Stimulated activated CD8-positive, alpha-beta memory T cell treated with anti-CD3 and anti-CD28 coated beads, Interleukin-15, amount 100 ng/mL, for 48 hours (primary cell): ENCODE data around the gene KIF11.
"Not testable (repeated sequence)": the region's sequence is repeated elsewhere in the genome, so short reads cannot be mapped to it uniquely, and the experiment has no call there.

ENCODE experiments used
- DNase-seq, 2 donors: peaks; one replicate each; pipeline ENCODE4 v3.0.0-alpha.2; 2020; ENCODE audit warnings: low read depth in 2 of 2

Gene KIF11

DNA sequence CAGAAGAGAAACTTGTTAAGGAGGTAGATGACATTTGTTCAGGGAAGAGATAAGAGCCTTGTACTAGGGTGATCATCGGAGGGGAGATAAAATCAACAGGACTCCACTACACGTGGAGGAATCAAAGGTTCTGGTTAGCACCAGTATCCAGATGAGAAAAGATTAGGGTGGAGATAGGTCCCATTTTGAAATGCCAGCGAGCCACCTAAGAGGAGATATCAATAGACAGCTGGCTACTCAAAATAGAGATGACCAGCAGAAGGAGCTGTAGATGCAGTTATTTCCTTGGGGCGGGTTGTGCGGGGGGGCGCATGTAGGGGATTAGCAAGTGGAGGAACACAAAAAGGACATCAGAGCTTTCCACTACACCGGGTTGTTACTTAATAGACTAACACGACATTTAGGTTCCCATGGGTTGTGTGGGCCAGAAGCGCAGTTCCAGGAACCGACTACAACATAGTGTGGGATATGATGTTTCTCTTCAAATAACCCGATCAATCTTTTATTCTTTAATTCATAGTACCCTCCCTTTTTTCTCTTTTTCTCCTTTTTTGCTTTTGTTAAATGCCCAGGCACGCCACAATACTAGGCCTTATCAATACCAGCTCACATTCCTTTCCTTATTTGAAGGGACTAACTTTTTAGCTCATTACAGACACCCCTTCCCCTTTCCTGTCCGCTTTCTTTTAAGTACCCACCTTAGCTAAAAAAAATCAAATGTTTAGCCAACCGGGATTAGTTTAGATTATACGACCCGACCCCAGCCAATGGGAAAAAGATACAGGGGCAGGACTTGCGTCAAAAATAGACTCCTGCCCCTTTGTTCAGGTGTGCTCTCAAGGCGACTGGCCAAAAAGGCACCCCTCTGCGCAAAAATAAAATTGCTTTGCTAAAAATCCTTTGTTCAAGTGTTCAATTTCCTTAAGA lies 2.0 kb upstream of the KIF11 start:
- DNase-seq, result no peak

DNA sequence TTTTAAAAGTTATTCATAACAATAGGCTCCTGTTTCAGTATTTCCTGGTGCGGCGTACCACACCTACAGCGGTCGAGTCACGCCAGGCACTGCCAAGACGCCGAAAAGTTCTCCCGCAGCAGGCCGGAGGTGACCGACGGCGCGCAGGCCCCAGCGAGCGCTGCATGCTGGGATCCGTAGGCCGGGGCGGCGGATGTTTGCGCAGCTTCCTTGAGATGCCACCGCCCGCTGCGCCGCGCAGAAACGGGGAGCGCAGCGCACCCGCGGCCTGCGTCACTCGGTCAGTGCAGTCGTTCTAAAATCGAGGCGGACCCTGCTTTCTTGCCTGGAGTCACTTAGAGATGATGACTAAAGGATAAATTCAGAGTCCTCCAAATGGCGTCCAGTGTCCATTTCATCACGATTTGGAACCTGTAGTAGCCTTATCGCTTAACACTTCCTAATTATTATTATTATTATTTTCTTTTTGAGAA lies 1.3 kb upstream of the KIF11 start:
- peak; percentile 91 to 92 for DNase-seq

DNA sequence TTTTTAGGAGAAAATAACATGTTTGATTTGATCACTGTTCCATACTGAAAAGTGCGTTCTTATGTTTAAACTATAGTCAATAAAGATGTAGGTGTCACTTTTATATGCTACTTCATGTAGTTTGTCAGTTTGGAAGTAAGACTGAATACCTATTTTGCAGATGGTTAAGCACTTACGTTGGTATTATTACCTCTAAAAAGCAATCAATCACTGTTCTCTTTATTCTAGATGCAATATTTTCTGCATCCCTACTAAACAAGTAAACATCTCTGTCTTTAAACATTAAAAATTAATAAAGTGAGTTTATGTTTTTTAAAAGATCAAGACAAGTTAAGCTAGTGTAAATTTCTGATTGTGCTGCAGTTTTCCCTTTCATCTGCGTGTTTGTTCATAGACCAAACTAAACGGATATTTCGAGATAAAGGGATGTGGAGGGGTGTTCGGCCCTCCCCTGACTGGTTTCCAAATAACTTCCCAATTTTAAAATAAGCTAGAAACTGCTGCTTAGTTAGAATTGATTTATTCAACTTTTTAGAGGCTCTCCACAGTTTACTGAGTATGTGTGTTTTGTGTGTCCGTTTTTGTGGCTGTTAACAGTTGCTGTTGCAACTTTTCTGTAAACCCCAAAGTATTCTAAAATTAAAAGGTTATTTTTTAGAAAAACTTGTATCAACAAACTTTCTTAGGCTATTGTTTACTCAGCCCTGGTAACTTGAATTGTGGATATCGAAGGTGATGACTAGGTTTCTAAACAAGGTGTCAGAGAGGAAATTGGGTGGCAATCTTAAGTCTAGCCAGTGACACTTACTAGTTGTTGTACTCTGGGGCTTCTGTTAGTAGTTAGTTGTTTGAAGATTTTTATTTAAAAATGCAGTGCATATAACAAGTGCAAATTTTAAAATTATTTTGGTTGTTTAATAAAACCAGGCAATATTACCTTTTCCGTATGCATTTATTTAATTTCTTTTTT lies 974 bp downstream of the KIF11 start:
- DNase-seq, result no peak

- DNase-seq, result no peak
These were observed 2.6 kb downstream of the KIF11 start for GRCh38 chr10:92595505-92595904.

- DNase-seq, result no peak
These were observed 5.4 kb downstream of the KIF11 start for GRCh38 chr10:92598321-92598720.

DNA sequence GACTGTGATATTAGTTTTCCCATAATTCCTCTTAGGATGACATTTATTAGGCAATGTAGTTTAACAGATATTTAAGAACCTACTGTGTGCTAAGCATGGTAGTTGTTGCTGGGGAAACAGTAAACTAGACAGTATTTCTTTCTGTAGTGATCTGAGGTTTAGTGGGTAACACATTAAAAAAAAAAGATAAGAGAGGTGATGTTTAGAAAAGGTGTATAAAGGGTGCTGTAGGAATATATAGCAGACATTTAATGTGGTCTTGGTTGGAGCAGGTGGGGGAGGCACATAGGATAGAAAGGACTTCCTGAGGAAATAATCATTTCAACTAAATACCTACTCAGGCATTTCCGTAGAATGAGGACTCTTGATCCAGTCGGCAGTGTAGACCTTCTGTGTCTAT lies 11.9 kb downstream of the KIF11 start:
- DNase-seq, result no peak

DNA sequence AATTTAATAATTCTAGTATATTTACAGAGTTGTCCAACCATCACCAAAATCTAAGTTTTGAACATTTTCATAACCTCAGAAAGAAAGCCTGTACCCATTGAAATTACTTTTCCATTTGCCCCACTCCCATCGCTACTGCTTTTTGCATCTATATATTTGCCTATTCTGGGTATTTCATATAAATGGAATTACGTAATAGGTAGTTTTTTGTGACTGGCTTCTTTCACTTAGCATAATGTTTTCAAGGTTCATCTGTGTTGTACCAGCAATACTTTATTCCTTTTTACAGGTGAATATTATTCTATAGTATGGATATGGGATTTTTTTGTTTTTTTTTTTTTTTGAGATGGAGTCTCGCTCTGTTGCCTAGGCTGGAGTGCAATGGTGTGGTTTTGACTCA lies 22.6 kb downstream of the KIF11 start:
- no peak for DNase-seq

GRCh38 chr10:92619368-92619767 lies 26.4 kb downstream of the KIF11 start:
- DNase-seq, result no peak

DNA sequence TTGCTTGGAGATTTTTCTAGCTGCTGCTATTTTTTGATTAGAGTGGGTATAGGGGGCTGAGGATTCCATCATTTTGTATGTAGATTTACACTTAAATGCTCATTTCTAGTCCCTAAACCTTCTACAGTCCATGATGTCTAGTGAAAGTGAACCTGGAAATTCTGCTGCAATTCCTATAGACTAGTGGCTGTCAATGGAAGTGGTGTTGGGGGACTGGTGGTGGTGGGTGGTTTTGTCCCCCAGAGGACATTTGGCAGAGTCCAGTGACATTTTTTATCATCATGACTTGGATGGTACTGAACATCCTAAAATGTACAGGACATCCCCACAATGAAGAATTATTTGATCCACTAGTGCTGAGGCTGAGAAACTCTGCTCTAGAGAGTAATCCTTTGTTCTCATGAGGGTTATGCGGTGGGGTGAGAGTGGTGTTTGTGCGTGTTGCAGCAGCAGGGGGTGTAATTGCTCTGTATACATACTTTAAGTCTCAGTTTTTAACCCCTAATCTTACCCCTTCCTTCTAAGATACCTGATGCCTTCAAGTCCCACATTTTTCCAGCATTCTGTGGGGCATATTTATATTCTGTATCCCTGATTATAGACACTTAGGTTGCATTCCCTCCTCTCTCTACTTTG lies 35.0 kb downstream of the KIF11 start:
- DNase-seq, result no peak

DNA sequence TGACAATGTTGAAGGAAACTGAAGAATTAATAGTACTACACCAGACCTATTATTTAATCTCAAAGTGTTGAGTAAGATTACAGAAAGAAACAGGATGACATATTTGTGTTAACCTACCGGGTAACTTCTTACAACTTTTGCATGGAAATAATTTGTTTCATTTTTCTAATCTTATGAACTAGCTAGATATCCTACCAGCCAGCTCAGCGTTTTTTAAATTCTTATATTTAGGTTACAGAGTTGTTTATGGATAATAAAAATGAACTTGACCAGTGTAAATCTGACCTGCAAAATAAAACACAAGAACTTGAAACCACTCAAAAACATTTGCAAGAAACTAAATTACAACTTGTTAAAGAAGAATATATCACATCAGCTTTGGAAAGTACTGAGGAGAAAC lies 37.0 kb downstream of the KIF11 start:
- DNase-seq, result no peak

DNA sequence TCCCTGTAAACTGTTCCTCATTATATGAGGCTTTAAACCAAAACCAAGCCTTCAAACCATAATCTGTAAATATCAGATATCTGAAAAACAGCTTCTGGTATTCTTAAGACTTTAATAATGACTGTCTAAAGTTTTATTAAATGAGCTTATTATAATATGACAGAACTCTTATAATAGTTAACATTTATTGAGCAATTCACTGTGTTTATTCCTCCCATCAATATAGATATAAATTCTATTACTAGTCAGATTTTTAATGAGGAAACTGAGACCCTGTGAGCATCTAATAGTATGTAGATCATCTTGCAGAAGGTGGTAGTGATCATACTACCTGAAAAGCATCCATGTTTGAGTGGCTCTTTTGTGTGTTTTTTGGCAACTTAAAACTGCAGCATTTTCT lies 45.1 kb downstream of the KIF11 start:
- DNase-seq, result no peak

GRCh38 chr10:92640107-92640506 lies 47.2 kb downstream of the KIF11 start:
- no peak for DNase-seq

- DNase-seq, result no peak
These were observed 48.6 kb downstream of the KIF11 start for GRCh38 chr10:92641492-92641891.

GRCh38 chr10:92644921-92645320 lies 52.0 kb downstream of the KIF11 start:
- DNase-seq, result no peak

GRCh38 chr10:92650864-92651263 lies 57.9 kb downstream of the KIF11 start:
- not testable (repeated sequence) for DNase-seq

GRCh38 chr10:92655426-92655825 lies 62.5 kb downstream of the KIF11 start:
- no peak for DNase-seq

DNA sequence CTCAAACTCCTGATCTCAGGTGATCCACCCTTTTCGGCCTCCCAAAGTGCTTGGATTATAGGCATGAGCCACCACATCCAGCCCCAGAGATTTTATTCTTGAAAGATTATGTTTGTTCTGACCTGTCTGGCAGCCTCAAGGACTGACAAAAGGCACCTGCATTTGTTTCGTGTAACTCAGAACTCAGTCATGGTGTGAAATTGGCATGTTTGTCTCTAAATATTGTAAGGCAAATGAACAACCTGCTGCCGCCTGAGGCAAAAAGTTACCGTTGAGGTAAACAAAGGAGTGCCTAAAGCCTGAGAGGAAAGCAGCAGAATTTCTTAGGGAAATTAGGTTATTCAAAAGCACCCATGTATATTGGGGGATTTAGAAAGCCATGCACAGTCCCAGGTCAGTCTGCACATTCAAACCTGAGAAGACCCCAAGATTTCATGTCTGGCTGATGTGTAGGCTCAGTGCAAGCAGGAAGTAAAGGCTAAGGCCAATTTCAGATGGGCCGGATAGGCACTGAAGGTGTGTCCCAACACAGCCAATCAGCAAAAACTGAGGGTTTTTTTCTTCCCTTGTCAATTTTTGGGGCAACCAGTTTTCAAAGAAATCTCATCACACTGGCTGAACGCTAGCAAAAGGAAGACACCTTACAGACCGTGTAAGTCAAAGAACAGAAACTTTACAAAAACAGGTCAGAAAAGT lies 63.5 kb downstream of the KIF11 start:
- no peak for DNase-seq

GRCh38 chr10:92657024-92657423 lies 64.1 kb downstream of the KIF11 start:
- DNase-seq, result no peak

- no peak for DNase-seq
These were observed 69.9 kb downstream of the KIF11 start for GRCh38 chr10:92662848-92663247.

- no peak for DNase-seq
These were observed 71.4 kb downstream of the KIF11 start for GRCh38 chr10:92664322-92664721.

DNA sequence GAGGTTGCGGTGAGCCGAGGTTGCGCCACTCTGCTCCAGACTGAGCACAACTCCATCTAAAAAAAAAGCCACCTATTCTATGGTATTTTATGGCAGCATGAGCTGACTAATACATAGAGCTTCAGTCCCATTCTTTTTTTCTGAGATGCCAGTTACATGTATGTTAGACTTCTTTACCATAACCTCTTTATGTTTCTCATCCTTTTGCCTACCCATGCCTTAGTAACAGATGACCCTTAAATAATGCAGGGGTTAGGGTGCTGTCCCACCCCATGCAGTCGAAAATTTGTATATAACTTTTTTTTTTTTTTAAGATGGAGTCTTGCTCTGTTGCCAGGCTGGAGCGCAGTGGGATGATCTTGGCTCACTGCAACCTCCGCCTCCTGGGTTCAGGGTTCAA lies 74.1 kb downstream of the KIF11 start:
- DNase-seq, result no peak
